Measurements from ENCODE around the gene PRR7.

Gene PRR7

GRCh38 chr5:177445917-177446199, 756 bp upstream of the PRR7 start:
- Histone ChIP-seq H3K27me3 (ENCODE audit: control insufficient read depth, insufficient read depth, low read length, poor library complexity, severe bottlenecking) (no peaks in the 10 kb centered on the region), H3K9me3 (ENCODE audit: control insufficient read depth, low read length) (no peaks in the 10 kb centered on the region), H3K4me1 (ENCODE audit: control insufficient read depth, insufficient read depth, low read length) (peaks cover 24% of the 10 kb centered on the region), H3K27ac (ENCODE audit: insufficient read depth, low read depth, low read length, poor library complexity, severe bottlenecking) (no peak overlapping the region), H3K4me3 (ENCODE audit: insufficient read depth, low read depth, low read length) (peak overlapping the region; percentile 49), H3K36me3 (ENCODE audit: control insufficient read depth, insufficient read depth, low read length) (no peaks in the 10 kb centered on the region)
- WGBS, 2 experiments, result 46 to 60% methylated on average over 7 to 8 of the region's 8 CpGs

- 0% methylated on average over 37 to 46 of the region's 52 CpGs for WGBS, 2 experiments
- H3K27me3 ChIP-seq (ENCODE audit: control insufficient read depth, insufficient read depth, low read length, poor library complexity, severe bottlenecking), result no peaks in the 10 kb centered on the region
- no peaks in the 10 kb centered on the region for H3K9me3 ChIP-seq (ENCODE audit: control insufficient read depth, low read length)
- H3K4me1 ChIP-seq (ENCODE audit: control insufficient read depth, insufficient read depth, low read length), result peaks cover 24% of the 10 kb centered on the region
- H3K36me3 ChIP-seq (ENCODE audit: control insufficient read depth, insufficient read depth, low read length), result no peaks in the 10 kb centered on the region
- peak overlapping the region; percentile 90 for H3K27ac ChIP-seq (ENCODE audit: insufficient read depth, low read depth, low read length, poor library complexity, severe bottlenecking)
- peak overlapping the region; percentile 49 for H3K4me3 ChIP-seq (ENCODE audit: insufficient read depth, low read depth, low read length)
These were observed 524 bp downstream of the PRR7 start for GRCh38 chr5:177447066-177447610.

GRCh38 chr5:177447611-177448243, 1.1 kb downstream of the PRR7 start:
- Histone ChIP-seq H3K27ac (ENCODE audit: insufficient read depth, low read depth, low read length, poor library complexity, severe bottlenecking) (peak overlapping the region; percentile 87), H3K27me3 (ENCODE audit: control insufficient read depth, insufficient read depth, low read length, poor library complexity, severe bottlenecking) (no peaks in the 10 kb centered on the region), H3K4me1 (ENCODE audit: control insufficient read depth, insufficient read depth, low read length) (peaks cover 24% of the 10 kb centered on the region), H3K9me3 (ENCODE audit: control insufficient read depth, low read length) (no peaks in the 10 kb centered on the region), H3K36me3 (ENCODE audit: control insufficient read depth, insufficient read depth, low read length) (no peaks in the 10 kb centered on the region), H3K4me3 (ENCODE audit: insufficient read depth, low read depth, low read length) (peak overlapping the region; percentile 49)
- 8 to 9% methylated on average over 23 of the region's 23 CpGs for WGBS, 2 experiments

GRCh38 chr5:177448244-177448950, 1.8 kb downstream of the PRR7 start:
- Histone ChIP-seq H3K27ac (ENCODE audit: insufficient read depth, low read depth, low read length, poor library complexity, severe bottlenecking) (peak overlapping the region; percentile 87), H3K9me3 (ENCODE audit: control insufficient read depth, low read length) (no peaks in the 10 kb centered on the region), H3K27me3 (ENCODE audit: control insufficient read depth, insufficient read depth, low read length, poor library complexity, severe bottlenecking) (no peaks in the 10 kb centered on the region), H3K4me3 (ENCODE audit: insufficient read depth, low read depth, low read length) (no peak overlapping the region), H3K4me1 (ENCODE audit: control insufficient read depth, insufficient read depth, low read length) (peaks cover 24% of the 10 kb centered on the region), H3K36me3 (ENCODE audit: control insufficient read depth, insufficient read depth, low read length) (no peaks in the 10 kb centered on the region)
- 90% methylated on average over 6 of the region's 6 CpGs for WGBS, 2 experiments

GRCh38 chr5:177449140-177450061, 2.8 kb downstream of the PRR7 start:
- no peak overlapping the region for H3K4me3 ChIP-seq (ENCODE audit: insufficient read depth, low read depth, low read length)
- 91 to 92% methylated on average over 18 of the region's 18 CpGs for WGBS, 2 experiments

GRCh38 chr5:177450667-177451424, 4.2 kb downstream of the PRR7 start:
- no peaks in the 10 kb centered on the region for H3K27me3 ChIP-seq (ENCODE audit: control insufficient read depth, insufficient read depth, low read length, poor library complexity, severe bottlenecking)
- H3K4me1 ChIP-seq (ENCODE audit: control insufficient read depth, insufficient read depth, low read length), result peaks cover 24% of the 10 kb centered on the region
- H3K4me3 ChIP-seq (ENCODE audit: insufficient read depth, low read depth, low read length), result no peak overlapping the region
- whole genome bisulfite sequencing, 2 experiments, result 93 to 96% methylated on average over 8 to 9 of the region's 10 CpGs
- no peak overlapping the region for H3K27ac ChIP-seq (ENCODE audit: insufficient read depth, low read depth, low read length, poor library complexity, severe bottlenecking)
- H3K36me3 ChIP-seq (ENCODE audit: control insufficient read depth, insufficient read depth, low read length), result no peaks in the 10 kb centered on the region
- H3K9me3 ChIP-seq (ENCODE audit: control insufficient read depth, low read length), result no peaks in the 10 kb centered on the region

More at GRCh38 chr5:177449140-177450061, 2.8 kb downstream of the PRR7 start:
- H3K9me3 ChIP-seq (ENCODE audit: control insufficient read depth, low read length), result no peaks in the 10 kb centered on the region
- H3K36me3 ChIP-seq (ENCODE audit: control insufficient read depth, insufficient read depth, low read length), result no peaks in the 10 kb centered on the region
- H3K27me3 ChIP-seq (ENCODE audit: control insufficient read depth, insufficient read depth, low read length, poor library complexity, severe bottlenecking), result no peaks in the 10 kb centered on the region
- no peak overlapping the region for H3K27ac ChIP-seq (ENCODE audit: insufficient read depth, low read depth, low read length, poor library complexity, severe bottlenecking)
- H3K4me1 ChIP-seq (ENCODE audit: control insufficient read depth, insufficient read depth, low read length), result peaks cover 24% of the 10 kb centered on the region

GRCh38 chr5:177452688-177453638, 6.3 kb downstream of the PRR7 start:
- Histone ChIP-seq H3K36me3 (ENCODE audit: control insufficient read depth, insufficient read depth, low read length) (peaks cover 9% of the 10 kb centered on the region), H3K9me3 (ENCODE audit: control insufficient read depth, low read length) (no peaks in the 10 kb centered on the region), H3K4me3 (ENCODE audit: insufficient read depth, low read depth, low read length) (no peak overlapping the region), H3K27ac (ENCODE audit: insufficient read depth, low read depth, low read length, poor library complexity, severe bottlenecking) (no peak overlapping the region), H3K27me3 (ENCODE audit: control insufficient read depth, insufficient read depth, low read length, poor library complexity, severe bottlenecking) (no peaks in the 10 kb centered on the region), H3K4me1 (ENCODE audit: control insufficient read depth, insufficient read depth, low read length) (peaks cover 30% of the 10 kb centered on the region)
- WGBS, 2 experiments, result 90 to 91% methylated on average over 17 of the region's 17 CpGs

- Histone ChIP-seq H3K4me3 (ENCODE audit: insufficient read depth, low read depth, low read length) (peak overlapping the region; percentile 68), H3K9me3 (ENCODE audit: control insufficient read depth, low read length) (no peaks in the 10 kb centered on the region), H3K36me3 (ENCODE audit: control insufficient read depth, insufficient read depth, low read length) (peaks cover 16% of the 10 kb centered on the region), H3K27me3 (ENCODE audit: control insufficient read depth, insufficient read depth, low read length, poor library complexity, severe bottlenecking) (no peaks in the 10 kb centered on the region), H3K27ac (ENCODE audit: insufficient read depth, low read depth, low read length, poor library complexity, severe bottlenecking) (no peak overlapping the region), H3K4me1 (ENCODE audit: control insufficient read depth, insufficient read depth, low read length) (peaks cover 24% of the 10 kb centered on the region)
- WGBS, 2 experiments, result 12 to 14% methylated on average over 30 to 31 of the region's 31 CpGs
These were observed 7.3 kb downstream of the PRR7 start for GRCh38 chr5:177453852-177454396.

All from ectodermal cell (in vitro differentiated cells).